OCI-LY1 (cell line): ENCODE results near the gene PCNX3.

ENCODE experiments used
- CTCF ChIP-seq: fragments of 200-600 bp; sonication (generic), shearing (Covaris generic); IDR thresholded peaks from 2 replicates; pipeline ENCODE4 v1.5.1; 2017; ENCODE audit warnings: mild to moderate bottlenecking, antibody characterized with exemption, low read length, moderate library complexity, mixed read lengths
- EZH2 ChIP-seq: fragments of 200-600 bp; sonication (generic), shearing (Covaris generic); IDR thresholded peaks from 2 replicates; pipeline ENCODE4 v1.8.0; 2017; ENCODE audit warnings: borderline replicate concordance, mixed run types, mild to moderate bottlenecking, antibody characterized with exemption, low read length, moderate library complexity, mixed read lengths

GRCh38 chr11:65672180-65672860 is 56.7 kb downstream of the PCNX3 start:
- no peak for TF ChIP-seq CTCF
- TF ChIP-seq EZH2: no peak
